ENCODE data around the gene TGFB1I1. TPM values are rescaled to one million over a fixed set of nuclear protein-coding genes. Genes with fewer than 3 reads are reported as not detected.

TGFB1I1 gene
- 45.9 to 79.3 TPM (median 53.0 TPM) in 5 replicates for total RNA-seq (2022; extraction: Qiagen RNA extraction)

GRCh38 chr16:31471875-31472708, at the start of gene TGFB1I1:
Gene TGFB1I1, plus strand, starts transcription at chr16:31472152. Its CDS starts 37 bp downstream, at chr16:31472189.

GRCh38 chr16:31428279-31428597, 43.7 kb upstream of the TGFB1I1 start, which contains the start of gene COX6A2:
Gene COX6A2, minus strand, starts transcription at chr16:31428360. Its CDS starts 35 bp downstream, at chr16:31428325.

GRCh38 chr16:31458844-31459686, 12.9 kb upstream of the TGFB1I1 start, which contains the start of gene ARMC5:
Gene ARMC5, plus strand, starts transcription at chr16:31459501. Its CDS starts 24 bp downstream, at chr16:31459525.

GRCh38 chr16:31483081-31483480, 11.1 kb downstream of the TGFB1I1 start, which contains the start of gene SLC5A2:
Gene SLC5A2, plus strand, starts transcription at chr16:31483123. Its CDS starts 14 bp downstream, at chr16:31483137.

GRCh38 chr16:31507929-31508705, 36.2 kb downstream of the TGFB1I1 start, which contains the start of gene RUSF1:
Gene RUSF1, minus strand, starts transcription at chr16:31508391. Its CDS starts 18 bp downstream, at chr16:31508373.

Other genes with a start within 250 kb of the TGFB1I1 start
- 1.1 to 1.9 TPM (median 1.7 TPM) in 5 replicates for gene ITGAM, start 212.2 kb upstream of the TGFB1I1 start, total RNA-seq (2022; extraction: Qiagen RNA extraction)
- gene ITGAX, start 117.0 kb upstream of the TGFB1I1 start, total RNA-seq (2022; extraction: Qiagen RNA extraction): 1.0 to 1.5 TPM (median 1.1 TPM) in 5 replicates
- 0.02 to 0.06 TPM (median 0.05 TPM) in 3 of 5 replicates, not detected in the others for gene ITGAD, start 78.8 kb upstream of the TGFB1I1 start, total RNA-seq (2022; extraction: Qiagen RNA extraction)
- not detected in 5 replicates for gene COX6A2, start 43.8 kb upstream of the TGFB1I1 start, total RNA-seq (2022; extraction: Qiagen RNA extraction)
- 0.13 to 0.23 TPM (median 0.18 TPM) in 5 replicates for gene ZNF843, start 29.4 kb upstream of the TGFB1I1 start, total RNA-seq (2022; extraction: Qiagen RNA extraction)
- gene ARMC5, start 12.7 kb upstream of the TGFB1I1 start, total RNA-seq (2022; extraction: Qiagen RNA extraction): 7.0 to 14.3 TPM (median 10.0 TPM) in 5 replicates
- 0.05 to 0.48 TPM (median 0.39 TPM) in 5 replicates for gene SLC5A2, start 11.0 kb downstream of the TGFB1I1 start, total RNA-seq (2022; extraction: Qiagen RNA extraction)
- gene RUSF1, start 36.2 kb downstream of the TGFB1I1 start, total RNA-seq (2022; extraction: Qiagen RNA extraction): 45.4 to 51.0 TPM (median 50.2 TPM) in 5 replicates
- not detected in 5 replicates for gene AHSP, start 55.7 kb downstream of the TGFB1I1 start, total RNA-seq (2022; extraction: Qiagen RNA extraction)

Measured in A549 treated with Hydrocortisone at 1 μM for 4 hours (cell line).